Upper lobe of left lung (tissue), 4 donors: ENCODE results near the gene CHIC1.

ENCODE experiments used
- CTCF ChIP-seq, 6 experiments: fragments of 450-650 bp in 4 of 6; fragments of 200-600 bp in 2 of 6; sonication (generic) in 2 of 6; IDR thresholded peaks; one replicate each; pipeline ENCODE4 v1.5.1; 2016 to 2019; ENCODE audit warnings: antibody characterized with exemption in 6 of 6
- EP300 ChIP-seq, 4 donors: sonication (generic); formaldehyde crosslinking; IDR thresholded peaks; one replicate each; pipeline ENCODE4 v1.5.1; 2017; ENCODE audit warnings: antibody characterized with exemption in 4 of 4, control low read depth in 2 of 4
- POLR2A ChIP-seq, 4 donors: fragments of 450-650 bp; IDR thresholded peaks; one replicate each; pipeline ENCODE4 v1.5.1; 2016 to 2017; ENCODE audit warnings: antibody characterized with exemption in 4 of 4, mild to moderate bottlenecking in 2 of 4
- POLR2AphosphoS5 ChIP-seq, 2 donors: sonication (generic); formaldehyde crosslinking; IDR thresholded peaks; one replicate each; pipeline ENCODE4 v1.5.1; 2017; ENCODE audit warnings: antibody characterized with exemption in 2 of 2

GRCh38 chrX:73681408-73681807, 118.4 kb downstream of the CHIC1 start:
- TF ChIP-seq CTCF (IDR thresholded peaks at IDR 0.05) (no peak), EP300 (IDR thresholded peaks at IDR 0.05) (no peak), POLR2A (IDR thresholded peaks at IDR 0.05) (no peak), POLR2AphosphoS5 (IDR thresholded peaks at IDR 0.05) (no peak)
